ENCODE data around the gene GIPC1.

The GIPC1 gene

DNA sequence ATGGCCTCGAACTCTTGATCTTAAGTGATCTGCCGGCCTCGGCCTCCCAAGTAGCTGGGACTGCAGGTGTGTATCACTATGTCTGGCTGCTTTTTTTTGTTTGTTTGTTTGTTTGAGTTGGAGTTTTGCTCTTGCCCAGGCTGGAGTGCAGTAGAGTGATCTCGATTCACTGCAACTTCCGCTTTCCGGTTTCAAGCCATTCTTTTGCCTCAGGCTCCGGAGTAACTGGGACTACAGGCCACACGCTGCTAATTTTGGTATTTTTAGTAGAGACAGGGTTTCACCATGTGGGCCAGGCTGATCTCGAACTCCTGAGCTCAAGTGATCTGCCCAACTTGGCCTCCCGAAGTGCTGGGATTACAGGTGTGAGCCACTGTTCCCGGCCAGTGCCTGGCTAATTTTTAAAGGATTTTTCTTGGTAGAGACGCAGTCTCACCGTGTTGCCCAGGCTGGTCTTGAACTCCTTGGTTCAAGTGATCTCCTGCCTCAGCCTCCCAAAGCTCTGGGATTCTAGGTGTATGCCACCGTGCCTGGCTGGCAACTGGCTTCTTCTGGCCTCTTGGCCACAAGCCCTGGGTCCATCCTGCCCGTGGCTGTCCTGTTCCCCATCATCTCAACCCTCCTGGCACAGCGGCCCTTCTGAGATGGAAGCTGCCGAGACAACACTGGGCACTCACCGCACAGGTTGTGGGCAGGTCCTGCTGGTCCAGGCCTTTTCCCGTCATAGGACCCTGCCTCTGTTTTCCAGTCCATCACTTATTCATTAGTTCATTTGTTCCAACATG, 45.0 kb upstream of the GIPC1 start:
- Histone ChIP-seq H3K4me1 (peaks cover 0 to 22% (median 6%) of the 10 kb centered on the region in 4 donors), H3K9me3 (no peaks in the 10 kb centered on the region), H3K4me3 (no peak overlapping the region), H3K27me3 (no peaks in the 10 kb centered on the region), H3K27ac (no peak overlapping the region), H3K36me3 (peaks cover 0 to 4% (median 0%) of the 10 kb centered on the region in 3 donors)
- intact Hi-C loops (cut with DNase I; ENCODE audit: low total_unique reads) = no loop called here
- TF ChIP-seq, protein P1, sequence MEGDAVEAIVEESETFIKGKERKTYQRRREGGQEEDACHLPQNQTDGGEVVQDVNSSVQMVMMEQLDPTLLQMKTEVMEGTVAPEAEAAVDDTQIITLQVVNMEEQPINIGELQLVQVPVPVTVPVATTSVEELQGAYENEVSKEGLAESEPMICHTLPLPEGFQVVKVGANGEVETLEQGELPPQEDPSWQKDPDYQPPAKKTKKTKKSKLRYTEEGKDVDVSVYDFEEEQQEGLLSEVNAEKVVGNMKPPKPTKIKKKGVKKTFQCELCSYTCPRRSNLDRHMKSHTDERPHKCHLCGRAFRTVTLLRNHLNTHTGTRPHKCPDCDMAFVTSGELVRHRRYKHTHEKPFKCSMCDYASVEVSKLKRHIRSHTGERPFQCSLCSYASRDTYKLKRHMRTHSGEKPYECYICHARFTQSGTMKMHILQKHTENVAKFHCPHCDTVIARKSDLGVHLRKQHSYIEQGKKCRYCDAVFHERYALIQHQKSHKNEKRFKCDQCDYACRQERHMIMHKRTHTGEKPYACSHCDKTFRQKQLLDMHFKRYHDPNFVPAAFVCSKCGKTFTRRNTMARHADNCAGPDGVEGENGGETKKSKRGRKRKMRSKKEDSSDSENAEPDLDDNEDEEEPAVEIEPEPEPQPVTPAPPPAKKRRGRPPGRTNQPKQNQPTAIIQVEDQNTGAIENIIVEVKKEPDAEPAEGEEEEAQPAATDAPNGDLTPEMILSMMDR (IDR thresholded peaks at IDR 0.05) = no peak
- no peak for DNase-seq

DNA sequence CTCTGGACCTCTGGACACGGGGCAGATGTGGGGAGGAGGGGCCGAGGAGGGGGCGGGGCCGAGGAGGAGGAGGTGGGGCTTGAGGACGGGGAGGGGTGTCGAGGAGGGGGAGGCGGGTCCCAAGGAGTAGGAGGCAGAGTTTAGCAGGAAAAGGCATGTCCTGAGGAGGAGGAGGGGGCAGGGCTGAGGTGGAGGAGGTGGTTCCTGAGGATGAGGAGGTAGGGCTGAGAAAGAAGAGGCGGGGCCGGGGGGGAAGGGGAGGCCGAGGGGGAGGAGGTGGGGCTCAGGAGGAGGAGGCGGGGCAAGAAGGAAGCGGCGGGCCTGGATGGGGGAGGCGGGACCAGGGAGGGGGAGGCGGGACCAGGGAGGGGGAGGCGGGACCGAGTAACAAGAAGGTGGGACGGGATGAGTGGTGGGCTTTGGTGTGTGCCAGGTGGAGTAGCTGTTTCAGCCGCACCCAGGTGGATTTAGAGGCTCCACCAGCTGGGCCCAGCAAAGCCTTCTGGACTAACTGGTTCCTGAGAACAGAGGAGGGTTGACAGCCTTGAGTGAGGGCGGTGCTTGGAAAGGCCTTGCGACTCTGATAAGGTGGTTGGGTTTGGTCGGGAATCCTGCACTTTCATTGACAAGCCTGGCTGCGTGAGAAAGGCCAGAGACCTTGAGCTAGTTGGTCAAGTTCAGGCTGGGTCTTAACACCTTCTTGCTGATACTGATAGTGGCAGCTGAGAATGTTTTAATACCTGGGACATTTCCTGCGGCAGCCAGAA, 41.2 kb upstream of the GIPC1 start:
- Histone ChIP-seq H3K4me3 (peak overlapping the region in 1 of 2 donors; percentile 33), H3K36me3 (no peaks in the 10 kb centered on the region), H3K9me3 (no peaks in the 10 kb centered on the region), H3K27ac (no peak overlapping the region), H3K27me3 (no peaks in the 10 kb centered on the region), H3K4me1 (peaks cover 0 to 5% (median 1%) of the 10 kb centered on the region in 4 donors)
- intact Hi-C loops (cut with DNase I; ENCODE audit: low total_unique reads) = no loop called here
- TF ChIP-seq, protein P1 (IDR thresholded peaks at IDR 0.05) = no peak
- DNase-seq = peak; percentile 51 to 80

- DNase-seq = no peak
- H3K4me1 ChIP-seq = peaks cover 0 to 32% (median 8%) of the 10 kb centered on the region in 4 donors
- H3K27me3 ChIP-seq = no peaks in the 10 kb centered on the region
- TF ChIP-seq, protein P1 (IDR thresholded peaks at IDR 0.05) = no peak
- no peak overlapping the region for H3K27ac ChIP-seq
- intact Hi-C loops (cut with DNase I; ENCODE audit: low total_unique reads) = no loop called here
- H3K36me3 ChIP-seq = no peaks in the 10 kb centered on the region
- no peaks in the 10 kb centered on the region for H3K9me3 ChIP-seq
- H3K4me3 ChIP-seq = no peak overlapping the region
These were observed 37.5 kb upstream of the GIPC1 start for GRCh38 chr19:14533450-14533849.

DNA sequence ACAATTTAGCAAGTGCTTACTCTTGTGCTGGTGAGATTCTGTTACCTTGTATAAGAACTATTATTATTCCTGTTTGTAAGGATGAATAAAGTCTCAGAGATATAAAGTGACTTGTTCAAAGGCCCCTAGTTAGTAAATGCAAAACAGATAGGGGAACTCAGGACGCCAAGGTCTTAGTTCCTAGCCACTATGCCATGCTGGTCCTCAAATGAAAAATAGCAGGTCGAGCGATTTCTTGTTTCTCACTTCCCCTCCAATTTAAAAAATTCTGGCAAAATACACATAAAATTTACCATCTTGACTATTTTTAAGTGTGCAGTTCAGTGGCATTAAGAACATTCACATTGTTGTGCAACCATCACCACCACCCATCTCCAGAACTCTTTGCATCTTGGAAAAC, 34.6 kb upstream of the GIPC1 start:
- intact Hi-C loops (cut with DNase I; ENCODE audit: low total_unique reads) = no loop called here
- TF ChIP-seq, protein P1 (IDR thresholded peaks at IDR 0.05) = no peak
- Histone ChIP-seq H3K9me3 (no peaks in the 10 kb centered on the region), H3K4me1 (peaks cover 0 to 30% (median 7%) of the 10 kb centered on the region in 4 donors), H3K27me3 (no peaks in the 10 kb centered on the region), H3K4me3 (peak overlapping the region; percentile 71 to 91), H3K27ac (peak overlapping the region; percentile 83 to 85), H3K36me3 (no peaks in the 10 kb centered on the region)
- DNase-seq = no peak

DNA sequence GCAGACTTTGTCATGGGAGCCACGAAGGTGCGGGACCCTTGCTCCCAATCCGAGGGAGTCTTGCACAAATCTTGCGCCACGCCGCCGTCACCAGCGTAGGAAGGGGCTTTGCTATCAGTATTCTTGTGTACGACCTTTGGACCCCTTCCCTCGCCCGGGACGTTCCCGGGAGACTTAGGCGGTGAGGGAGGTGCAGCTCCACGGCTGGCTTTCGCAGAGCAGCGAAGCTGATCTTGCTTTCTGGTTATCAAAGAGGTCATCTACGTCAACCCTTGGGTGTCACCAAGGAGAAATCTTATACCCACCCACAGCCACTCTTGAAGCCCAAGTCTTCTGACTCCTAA, 34.0 kb upstream of the GIPC1 start:
- Histone ChIP-seq H3K27ac (peak overlapping the region; percentile 83 to 85), H3K9me3 (no peaks in the 10 kb centered on the region), H3K27me3 (no peaks in the 10 kb centered on the region), H3K4me3 (peak overlapping the region; percentile 71 to 91), H3K4me1 (peaks cover 0 to 30% (median 7%) of the 10 kb centered on the region in 4 donors), H3K36me3 (no peaks in the 10 kb centered on the region)
- TF ChIP-seq, protein P1 (IDR thresholded peaks at IDR 0.05) = no peak
- intact Hi-C loops (cut with DNase I; ENCODE audit: low total_unique reads) = no loop called here
- no peak for DNase-seq
